ENCODE results near the gene ASB13.

ASB13 gene

GRCh38 chr10:5645944-5646617 is 20.3 kb downstream of the ASB13 start:
- DNase-seq = peak in 1 of 2 experiments; percentile 39

GRCh38 chr10:5645375-5645774 is 21.0 kb downstream of the ASB13 start:
- DNase-seq = no peak

GRCh38 chr10:5644930-5645329 is 21.5 kb downstream of the ASB13 start:
- DNase-seq = no peak

GRCh38 chr10:5643346-5644067 is 22.9 kb downstream of the ASB13 start:
- no peak for DNase-seq

GRCh38 chr10:5641501-5641900 is 24.9 kb downstream of the ASB13 start:
- DNase-seq = no peak

- no peak for DNase-seq
Observed at GRCh38 chr10:5640501-5640900, 25.9 kb downstream of the ASB13 start.

DNA sequence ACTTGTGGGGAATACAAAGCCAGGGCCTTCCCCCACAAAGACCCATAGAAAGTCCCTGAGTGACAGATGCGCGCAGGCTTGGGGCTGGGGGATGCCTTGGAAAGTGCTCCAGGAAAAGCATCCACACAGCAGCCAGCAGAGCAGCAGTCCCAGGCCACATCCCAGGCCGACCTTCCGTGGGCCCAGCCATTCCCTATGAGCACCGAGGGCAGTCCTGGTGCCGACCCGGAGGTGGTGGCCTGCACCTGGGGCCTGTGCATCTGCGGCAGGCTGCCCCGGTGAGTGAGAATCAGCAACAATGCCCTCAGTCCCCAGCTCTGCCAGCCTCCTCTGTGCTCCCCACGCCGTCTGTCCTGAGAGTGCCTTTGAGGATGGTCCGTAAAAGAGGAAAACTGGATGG is 26.4 kb downstream of the ASB13 start:
- no peak for DNase-seq

- DNase-seq = no peak
Observed at GRCh38 chr10:5639066-5639465, 27.3 kb downstream of the ASB13 start.

GRCh38 chr10:5638494-5638893 is 27.9 kb downstream of the ASB13 start:
- DNase-seq = no peak

DNA sequence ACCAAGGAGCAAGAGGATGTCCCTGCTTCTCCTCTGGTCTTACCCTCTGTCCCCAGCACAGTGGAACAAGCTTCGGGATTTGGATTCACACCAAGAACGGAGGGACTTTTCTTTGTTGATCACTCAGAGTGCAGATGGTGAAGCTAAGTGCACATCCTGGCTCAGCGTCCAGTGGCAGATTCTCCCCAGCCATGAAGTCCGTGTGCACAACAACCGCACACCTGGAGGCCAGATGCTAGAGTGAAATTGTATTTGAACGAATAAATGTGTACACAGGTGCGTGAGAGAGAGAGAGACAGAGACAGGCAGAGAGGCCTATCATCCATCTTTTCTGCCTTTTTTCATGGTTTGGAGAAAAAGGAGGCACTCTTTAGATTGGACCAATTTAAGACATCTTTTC is 31.5 kb downstream of the ASB13 start:
- DNase-seq = peak in 1 of 2 experiments; percentile 62

- DNase-seq = no peak
Observed at GRCh38 chr10:5633166-5633749, 33.1 kb downstream of the ASB13 start.

- DNase-seq = no peak
Observed at GRCh38 chr10:5632446-5632845, 33.9 kb downstream of the ASB13 start.

DNA sequence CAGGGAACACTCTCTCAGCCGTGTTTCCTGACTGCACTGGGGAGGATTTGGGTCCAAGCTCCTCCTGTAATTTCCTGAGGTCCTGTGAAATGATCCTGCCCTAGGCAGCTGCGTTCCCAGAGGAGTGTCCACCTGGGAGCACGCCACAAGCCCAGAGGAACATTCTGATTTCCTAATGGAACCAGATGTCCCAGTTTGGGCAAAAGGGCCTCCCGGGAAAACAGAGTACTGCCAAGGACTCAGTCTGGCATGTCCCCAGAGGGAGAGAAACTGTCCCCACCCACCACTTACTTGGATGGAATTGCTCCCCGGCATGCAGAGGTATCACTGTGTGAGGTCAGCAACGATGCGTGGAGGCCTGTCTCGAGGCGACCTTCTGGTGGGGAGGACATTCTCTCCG is 34.5 kb downstream of the ASB13 start:
- no peak for DNase-seq

DNA sequence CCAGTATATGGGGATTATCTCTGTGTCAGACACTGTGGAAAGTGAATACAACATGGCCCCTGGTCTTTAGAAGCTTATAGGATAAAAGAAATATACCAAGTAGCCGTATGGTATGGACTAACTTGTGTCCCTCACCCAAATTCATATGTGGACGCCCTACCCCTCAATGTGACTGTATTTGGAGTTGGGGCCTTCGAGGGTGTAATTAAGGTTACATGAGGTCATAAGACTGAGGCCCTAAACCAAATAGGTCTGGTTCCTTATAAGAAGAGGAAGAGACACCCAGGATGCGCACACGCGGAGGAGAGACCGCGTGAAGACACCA is 36.3 kb downstream of the ASB13 start:
- no peak for DNase-seq

- peak; percentile 57 to 76 for DNase-seq
Observed at GRCh38 chr10:5629303-5630111, 36.9 kb downstream of the ASB13 start.

- DNase-seq = no peak
Observed at GRCh38 chr10:5628451-5629302, 37.7 kb downstream of the ASB13 start.

DNA sequence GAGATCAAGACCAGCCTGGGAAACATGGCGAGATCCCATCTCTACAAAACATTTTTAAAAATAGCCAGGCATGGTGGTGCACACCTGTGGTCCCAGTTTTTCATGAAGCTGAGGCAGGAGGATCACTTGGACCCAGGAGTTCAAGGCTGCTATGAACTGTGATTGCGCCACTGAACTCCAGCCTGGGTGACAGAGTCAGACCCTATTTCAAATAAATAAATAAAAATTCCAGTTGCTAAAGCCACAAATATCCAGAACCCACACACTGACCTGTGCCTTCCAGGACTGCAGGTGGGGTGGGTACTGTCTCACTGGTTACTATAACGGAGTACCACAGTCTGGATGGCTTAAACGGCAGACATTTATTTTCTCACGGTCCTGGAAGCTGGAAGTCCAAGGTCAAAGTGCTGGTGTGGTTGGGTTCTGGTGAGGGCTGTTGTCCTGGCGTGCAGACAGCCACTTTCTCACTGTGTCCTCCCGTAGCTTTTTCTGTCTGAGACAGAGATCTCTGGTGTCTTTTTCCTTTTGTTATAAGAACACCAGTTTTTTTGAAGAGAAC is 38.8 kb downstream of the ASB13 start:
- DNase-seq = no peak

GRCh38 chr10:5625992-5626777 is 40.2 kb downstream of the ASB13 start:
- peak; percentile 3 to 30 for DNase-seq

DNA sequence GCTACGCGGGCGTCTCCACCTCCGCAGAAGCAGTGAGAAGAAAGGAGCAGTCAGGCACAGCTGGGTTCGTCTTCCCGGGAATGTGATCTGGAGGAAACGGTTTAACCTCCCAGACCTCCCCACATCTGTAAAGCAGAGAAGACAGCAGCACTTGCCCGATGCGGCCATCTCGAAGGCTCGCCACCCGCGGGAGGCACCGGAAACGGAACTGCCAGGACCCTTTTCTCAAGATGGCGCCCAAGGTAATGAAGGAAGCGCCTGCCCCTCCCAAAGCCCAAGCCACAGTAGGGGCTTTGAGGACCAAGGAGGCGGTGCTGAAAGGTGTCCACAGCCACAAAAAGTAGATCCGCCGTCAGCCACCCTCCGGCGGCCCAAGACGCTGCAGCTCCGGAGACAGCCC is 41.7 kb downstream of the ASB13 start:
- no peak for DNase-seq

- DNase-seq = peak; percentile 63 to 65
Observed at GRCh38 chr10:5623081-5623748, 43.2 kb downstream of the ASB13 start.
